ENCODE results near the gene APBB1.

The APBB1 gene

GRCh38 chr11:6388748-6389147, 30.1 kb downstream of the APBB1 start:
- Histone ChIP-seq H3K79me2 (ENCODE audit: insufficient read depth, low read length) (no peaks in the 10 kb centered on the region), H2AFZ (ENCODE audit: low read length) (no peak overlapping the region)

GRCh38 chr11:6387811-6388599, 30.9 kb downstream of the APBB1 start:
- H3K9me2 ChIP-seq (ENCODE audit: low read depth, low read length) = no peaks in the 10 kb centered on the region
- no peaks in the 10 kb centered on the region for H4K20me1 ChIP-seq (ENCODE audit: insufficient read depth, low read length)
- H3K27me3 ChIP-seq (ENCODE audit: insufficient read depth, low read length) = no peaks in the 10 kb centered on the region
- no peak overlapping the region for H2AFZ ChIP-seq (ENCODE audit: low read length)
- peaks cover 18% of the 10 kb centered on the region for H3K4me1 ChIP-seq (ENCODE audit: insufficient read depth, low read length, severe bottlenecking)
- no peak overlapping the region for H3K4me3 ChIP-seq (ENCODE audit: low read depth, low read length, poor library complexity, severe bottlenecking)
- no peaks in the 10 kb centered on the region for H3K79me2 ChIP-seq (ENCODE audit: insufficient read depth, low read length)
- no peak overlapping the region for H3K9ac ChIP-seq (ENCODE audit: low read length)
- H3K9me3 ChIP-seq (ENCODE audit: low read length) = no peaks in the 10 kb centered on the region
- H3K36me3 ChIP-seq (ENCODE audit: insufficient read depth, low read length) = no peaks in the 10 kb centered on the region
- H3F3A ChIP-seq (ENCODE audit: insufficient read depth, low read length) = no peaks in the 10 kb centered on the region
- H3K27ac ChIP-seq (ENCODE audit: low read depth, low read length, poor library complexity, severe bottlenecking) = no peak overlapping the region
- no peak overlapping the region for H3K4me2 ChIP-seq (ENCODE audit: low read length)
- no peak for TF ChIP-seq EZH2 (IDR thresholded peaks at IDR 0.05; ENCODE audit: borderline replicate concordance, low read length)
- TF ChIP-seq, protein P1, sequence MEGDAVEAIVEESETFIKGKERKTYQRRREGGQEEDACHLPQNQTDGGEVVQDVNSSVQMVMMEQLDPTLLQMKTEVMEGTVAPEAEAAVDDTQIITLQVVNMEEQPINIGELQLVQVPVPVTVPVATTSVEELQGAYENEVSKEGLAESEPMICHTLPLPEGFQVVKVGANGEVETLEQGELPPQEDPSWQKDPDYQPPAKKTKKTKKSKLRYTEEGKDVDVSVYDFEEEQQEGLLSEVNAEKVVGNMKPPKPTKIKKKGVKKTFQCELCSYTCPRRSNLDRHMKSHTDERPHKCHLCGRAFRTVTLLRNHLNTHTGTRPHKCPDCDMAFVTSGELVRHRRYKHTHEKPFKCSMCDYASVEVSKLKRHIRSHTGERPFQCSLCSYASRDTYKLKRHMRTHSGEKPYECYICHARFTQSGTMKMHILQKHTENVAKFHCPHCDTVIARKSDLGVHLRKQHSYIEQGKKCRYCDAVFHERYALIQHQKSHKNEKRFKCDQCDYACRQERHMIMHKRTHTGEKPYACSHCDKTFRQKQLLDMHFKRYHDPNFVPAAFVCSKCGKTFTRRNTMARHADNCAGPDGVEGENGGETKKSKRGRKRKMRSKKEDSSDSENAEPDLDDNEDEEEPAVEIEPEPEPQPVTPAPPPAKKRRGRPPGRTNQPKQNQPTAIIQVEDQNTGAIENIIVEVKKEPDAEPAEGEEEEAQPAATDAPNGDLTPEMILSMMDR (IDR thresholded peaks at IDR 0.05; ENCODE audit: low read length) = no peak

More at GRCh38 chr11:6388748-6389147, 30.1 kb downstream of the APBB1 start:
- TF ChIP-seq, protein P1 (IDR thresholded peaks at IDR 0.05; ENCODE audit: low read length) = no peak
- TF ChIP-seq EZH2 (IDR thresholded peaks at IDR 0.05; ENCODE audit: borderline replicate concordance, low read length) = no peak
- Histone ChIP-seq H3K4me1 (ENCODE audit: insufficient read depth, low read length, severe bottlenecking) (peaks cover 18% of the 10 kb centered on the region), H3K27ac (ENCODE audit: low read depth, low read length, poor library complexity, severe bottlenecking) (no peak overlapping the region), H3K9me3 (ENCODE audit: low read length) (no peaks in the 10 kb centered on the region), H4K20me1 (ENCODE audit: insufficient read depth, low read length) (no peaks in the 10 kb centered on the region), H3K4me3 (ENCODE audit: low read depth, low read length, poor library complexity, severe bottlenecking) (peak overlapping the region; percentile 75), H3K9me2 (ENCODE audit: low read depth, low read length) (no peaks in the 10 kb centered on the region), H3K36me3 (ENCODE audit: insufficient read depth, low read length) (no peaks in the 10 kb centered on the region), H3K4me2 (ENCODE audit: low read length) (peak overlapping the region; percentile 96), H3K9ac (ENCODE audit: low read length) (no peak overlapping the region; the same call in 1 of the 2 replicates), H3F3A (ENCODE audit: insufficient read depth, low read length) (no peaks in the 10 kb centered on the region), H3K27me3 (ENCODE audit: insufficient read depth, low read length) (no peaks in the 10 kb centered on the region)

DNA sequence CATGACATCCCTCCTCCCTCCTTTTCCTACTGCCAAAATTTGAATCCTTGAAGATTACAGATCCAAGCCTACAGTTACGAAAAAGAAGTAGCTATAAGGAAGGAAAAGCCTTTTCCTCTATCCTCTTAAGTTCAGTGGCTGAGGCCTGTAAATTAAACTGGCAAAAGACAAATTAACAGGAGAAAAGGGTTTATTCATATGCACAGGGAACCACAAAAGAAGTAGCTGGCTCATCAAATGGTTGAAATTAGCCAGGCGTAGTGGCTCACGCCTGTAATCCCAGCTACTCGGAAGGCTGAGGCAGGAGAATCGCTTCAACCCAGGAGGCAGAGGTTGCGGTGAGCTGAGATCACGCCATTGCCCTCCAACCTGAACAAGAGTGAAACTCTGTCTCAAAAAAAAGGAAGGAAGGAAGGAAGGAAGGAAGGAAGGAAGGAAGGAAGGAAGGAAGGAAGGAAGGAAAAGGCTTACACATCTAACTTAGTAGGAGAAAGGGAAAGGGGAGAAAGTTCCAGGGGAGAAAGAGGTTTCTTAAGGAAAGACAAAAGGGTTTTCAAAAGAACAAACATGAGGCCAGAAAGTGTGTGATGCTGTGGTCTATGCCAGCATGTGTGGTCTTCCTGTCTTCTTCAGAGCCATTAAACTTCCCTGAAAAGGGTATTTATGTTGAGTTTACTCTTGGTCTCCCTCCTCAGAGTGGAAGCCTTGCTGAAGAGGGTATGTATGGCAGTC, 33.7 kb downstream of the APBB1 start:
- Histone ChIP-seq H3K4me2 (ENCODE audit: low read length) (no peak overlapping the region), H3K9me2 (ENCODE audit: low read depth, low read length) (no peaks in the 10 kb centered on the region), H4K20me1 (ENCODE audit: insufficient read depth, low read length) (no peaks in the 10 kb centered on the region), H2AFZ (ENCODE audit: low read length) (no peak overlapping the region), H3K4me3 (ENCODE audit: low read depth, low read length, poor library complexity, severe bottlenecking) (no peak overlapping the region), H3K79me2 (ENCODE audit: insufficient read depth, low read length) (no peaks in the 10 kb centered on the region), H3K27me3 (ENCODE audit: insufficient read depth, low read length) (no peaks in the 10 kb centered on the region), H3K9ac (ENCODE audit: low read length) (no peak overlapping the region), H3K9me3 (ENCODE audit: low read length) (no peaks in the 10 kb centered on the region), H3K4me1 (ENCODE audit: insufficient read depth, low read length, severe bottlenecking) (peaks cover 11% of the 10 kb centered on the region), H3K36me3 (ENCODE audit: insufficient read depth, low read length) (no peaks in the 10 kb centered on the region), H3K27ac (ENCODE audit: low read depth, low read length, poor library complexity, severe bottlenecking) (no peak overlapping the region), H3F3A (ENCODE audit: insufficient read depth, low read length) (no peaks in the 10 kb centered on the region)
- no peak for TF ChIP-seq EZH2 (IDR thresholded peaks at IDR 0.05; ENCODE audit: borderline replicate concordance, low read length)
- TF ChIP-seq, protein P1 (IDR thresholded peaks at IDR 0.05; ENCODE audit: low read length) = no peak

Measured in OCI-LY1 (cell line).